K562 (cell line): ENCODE results near the gene GLIS1. TPM values are rescaled to one million over a fixed set of nuclear protein-coding genes. Genes with fewer than 3 reads are reported as not detected.
A peak's percentile ranks its signal among the peaks of the same experiment; 100 is the strongest.

Experiments
- ATAC-seq: fragments of 200-7000 bp; cut with Tn5 transposase; 3 replicates; pipeline ENCODE4 v1.9.1; 2020; ENCODE audit warnings: moderate library complexity
- BruUV-seq: library from RNA; stranded (reverse); fragments of 400-500 nt; replicated peaks from 2 replicates; lab custom pipeline; 2021; lab: Mats Ljungman, UMichigan
- CTCF ChIA-PET: fragments of 300-600 bp; formaldehyde crosslinking; extraction: SDS; loops from one replicate; lab custom pipeline; 2021; ENCODE audit warnings: low intra/inter-chr PET ratio; lab: Yijun Ruan, JAX
- POLR2A ChIA-PET: fragments of 300-600, 350-650 bp; sonication (Branson Sonifier 250); formaldehyde crosslinking; extraction: SDS; loops from one replicate; lab custom pipeline; 2021; ENCODE audit warnings: antibody characterized with exemption, inconsistent platforms; lab: Yijun Ruan, JAX
- DNase-seq, 4 experiments: peaks; one replicate each; pipeline versions ENCODE4 v3.0.0 to v3.0.0-alpha.2; 2011 to 2018; ENCODE audit warnings: low spot score in 3 of 4, mixed read lengths in 3 of 4; ENCODE audit errors: extremely low read depth in 1 of 4
- FAIRE-seq: peaks from 2 replicates; lab custom pipeline; 2011; peaks lifted over from hg19 to GRCh38; lab: Jason Lieb, UNC
- H2AFZ ChIP-seq: 2 replicates; pipeline ENCODE4 v1.6.0; 2011; ENCODE audit warnings: low read depth, low read length, control low read depth, inconsistent platforms
- H3K27ac ChIP-seq: fragments of 200-600 bp; 3 replicates; pipeline ENCODE4 v1.8.0; 2011; ENCODE audit warnings: low read depth, mild to moderate bottlenecking, control low read depth, inconsistent platforms, low read length, moderate library complexity, mixed read lengths; ENCODE audit errors: extremely low read depth
- H3K27me3 ChIP-seq, 2 experiments: fragments of 300-600 bp in 1 of 2; 2 replicates in 1 of 2; 3 replicates in 1 of 2; pipeline versions ENCODE4 v1.6.0 to v1.8.0; 2011; ENCODE audit warnings: inconsistent platforms in 2 of 2, low read length in 2 of 2, mild to moderate bottlenecking in 1 of 2, mixed read lengths in 1 of 2, moderate library complexity in 1 of 2; ENCODE audit not compliant: control insufficient read depth in 2 of 2, insufficient read depth in 2 of 2
- H3K36me3 ChIP-seq: fragments of 300-600 bp; 3 replicates; pipeline ENCODE4 v1.8.0; 2011; ENCODE audit warnings: mild to moderate bottlenecking, low read length, inconsistent platforms; ENCODE audit not compliant: control insufficient read depth, insufficient read depth
- H3K4me1 ChIP-seq, 2 experiments: fragments of 200-600 bp in 1 of 2; replicated peaks in 1 of 2; 2 replicates in 1 of 2; 3 replicates in 1 of 2; pipeline versions ENCODE4 v1.5.1 to v1.8.0; 2011; ENCODE audit warnings: inconsistent platforms in 2 of 2, low read length in 2 of 2, mild to moderate bottlenecking in 1 of 2, mixed read lengths in 1 of 2, moderate library complexity in 1 of 2; ENCODE audit not compliant: control insufficient read depth in 2 of 2, insufficient read depth in 2 of 2
- H3K4me2 ChIP-seq: 2 replicates; pipeline ENCODE4 v1.6.1; 2011; ENCODE audit warnings: low read length, control low read depth, inconsistent platforms, mixed read lengths; ENCODE audit not compliant: insufficient read depth
- H3K4me3 ChIP-seq: fragments of 200-600 bp; sonication (generic), shearing (Covaris generic); 2 replicates; pipeline ENCODE4 v1.5.1; 2016; ENCODE audit warnings: control low read depth, inconsistent platforms
- H3K79me2 ChIP-seq: fragments of 200-600 bp; 3 replicates; pipeline ENCODE4 v1.8.0; 2011; ENCODE audit warnings: low read length, inconsistent platforms; ENCODE audit not compliant: control insufficient read depth, insufficient read depth
- H3K9ac ChIP-seq, 2 experiments: 2 replicates each; pipeline versions ENCODE4 v1.6.0 to v1.6.1; 2011; ENCODE audit warnings: low read depth in 2 of 2, low read length in 2 of 2, control low read depth in 1 of 2, inconsistent platforms in 1 of 2, mild to moderate bottlenecking in 1 of 2, mixed read lengths in 1 of 2; ENCODE audit not compliant: insufficient read depth in 1 of 2
- H3K9me1 ChIP-seq: one replicate; pipeline ENCODE4 v1.6.0; 2011; ENCODE audit warnings: inconsistent platforms, mild to moderate bottlenecking, low read length, moderate library complexity; ENCODE audit not compliant: control insufficient read depth, insufficient read depth
- H3K9me3 ChIP-seq: replicated peaks from 2 replicates; pipeline ENCODE4 v1.5.1; 2011; ENCODE audit warnings: low read depth, low read length, inconsistent platforms; ENCODE audit not compliant: control insufficient read depth, insufficient read depth
- H4K20me1 ChIP-seq: replicated peaks from 2 replicates; pipeline ENCODE4 v1.6.1; 2011; ENCODE audit warnings: low read length, inconsistent platforms, mixed read lengths; ENCODE audit not compliant: control insufficient read depth, insufficient read depth
- AFF1 ChIP-seq, 2 experiments: fragments of 450-650 bp; IDR thresholded peaks; 2 replicates each; pipeline ENCODE4 v1.6.1; 2018; ENCODE audit warnings: mild to moderate bottlenecking in 2 of 2, low read depth in 1 of 2; ENCODE audit not compliant: partially characterized antibody in 2 of 2
- CTCF ChIP-seq, 3 experiments: IDR thresholded peaks in 2 of 3; conservative IDR thresholded peaks in 1 of 3; 2 replicates each; pipeline ENCODE4 v1.5.1; 2011 to 2012; ENCODE audit warnings: low read length in 3 of 3, mild to moderate bottlenecking in 3 of 3, control low read depth in 2 of 3, improper control_type of control experiment in 1 of 3, inconsistent platforms in 1 of 3, low read depth in 1 of 3, mixed read lengths in 1 of 3, moderate library complexity in 1 of 3; ENCODE audit not compliant: insufficient read depth in 2 of 3
- CXXC5 ChIP-seq: fragments of 250-450 bp; sonication (Bioruptor Pico); IDR thresholded peaks from 2 replicates; pipeline ENCODE4 v1.8.0; 2022; ENCODE audit warnings: inconsistent platforms, mild to moderate bottlenecking, moderate library complexity
- SAFB2 ChIP-seq: fragments of 200-400 bp; formaldehyde crosslinking; IDR thresholded peaks from 2 replicates; pipeline ENCODE4 v1.6.1; 2018; ENCODE audit warnings: borderline replicate concordance, low read length, low read depth, moderate library complexity; ENCODE audit not compliant: severe bottlenecking
- STAT5B ChIP-seq: fragments of 250-450 bp; sonication (Bioruptor Pico); IDR thresholded peaks from 2 replicates; pipeline ENCODE4 v1.8.0; 2021; ENCODE audit warnings: mild to moderate bottlenecking, inconsistent platforms
- TEAD4 ChIP-seq, 2 experiments: sonication (generic) in 1 of 2; formaldehyde crosslinking in 1 of 2; IDR thresholded peaks; 2 replicates each; pipeline versions ENCODE4 v1.6.1 to v1.8.0; 2012 to 2022; ENCODE audit warnings: borderline replicate concordance in 1 of 2, inconsistent platforms in 1 of 2, low read length in 1 of 2, mild to moderate bottlenecking in 1 of 2, missing genetic modification reagents in 1 of 2
- ZC3H11A ChIP-seq: IDR thresholded peaks from 2 replicates; pipeline ENCODE4 v1.6.1; 2012; ENCODE audit warnings: low read depth, low read length, improper control_type of control experiment
- WGBS: fragments of 100-300 bp; shearing (Covaris generic); methylation state at CpG from one replicate; pipeline ENCODE4 v1.1.6; 2016; ENCODE audit warnings: low coverage, mixed read lengths; ENCODE audit not compliant: insufficient coverage; ENCODE audit errors: missing lambda C conversion rate; 5-methylcytosine and 5-hydroxymethylcytosine counted together
- in situ Hi-C: fragments of 300-500 bp; cut with MboI; formaldehyde crosslinking; loops from 4 replicates; pipeline ENCODE4 v1.15.0; 2018; ENCODE audit warnings: inconsistent platforms, mixed read lengths
- intact Hi-C: fragments of 100-400 bp; cut with micrococcal nuclease; formaldehyde crosslinking; loops from 2 replicates; pipeline ENCODE4 v1.14.2; 2022
- polyA plus RNA-seq, 8 experiments: library from polyadenylated mRNA; depleted of rRNA in 4 of 8; stranded (reverse) in 5 of 8; unstranded in 3 of 8; fragments of >200 nt; fragmentation: Nextera tagmentation in 2 of 8; fragmentation: Illumina TruSeq in 1 of 8; extraction: Ambion mirVana in 2 of 8; extraction: Trizol in 1 of 8; gene quantifications; 2 replicates each; pipeline versions ENCODE4 v1.2.1 to v1.2.3, GENCODE V29; 2011 to 2014; ENCODE audit warnings: inconsistent platforms in 1 of 8, missing spikeins in 1 of 8
- total RNA-seq, 7 experiments: library from RNA; depleted of rRNA in 6 of 7; stranded (reverse); fragments of >200 nt in 6 of 7; fragmentation: Illumina TruSeq in 2 of 7; extraction: Trizol in 2 of 7; gene quantifications; 2 replicates each; pipeline versions ENCODE4 v1.2.1 to v1.2.3, GENCODE V29; 2011 to 2021; ENCODE audit warnings: low replicate concordance in 1 of 7
- TF ChIP-seq, protein P1 (sequence below), 2 experiments: fragments of 450-650 bp; IDR thresholded peaks; 2 replicates each; pipeline ENCODE4 v1.6.1; 2016
- TF ChIP-seq, protein P2 (sequence below): sonication (generic); formaldehyde crosslinking; IDR thresholded peaks from 2 replicates; pipeline ENCODE4 v1.8.0; 2022; ENCODE audit warnings: missing genetic modification reagents, mild to moderate bottlenecking, borderline replicate concordance
- TF ChIP-seq, protein P3 (sequence below): sonication (generic); formaldehyde crosslinking; IDR thresholded peaks from 2 replicates; pipeline ENCODE4 v1.9.0; 2022; ENCODE audit warnings: mild to moderate bottlenecking, missing genetic modification reagents

The GLIS1 gene
- total and polyA plus RNA-seq, 9 of the 15 experiments (the other 6 are each of a cell fraction or from before 2014, with no cell fraction given), result not detected

DNA sequence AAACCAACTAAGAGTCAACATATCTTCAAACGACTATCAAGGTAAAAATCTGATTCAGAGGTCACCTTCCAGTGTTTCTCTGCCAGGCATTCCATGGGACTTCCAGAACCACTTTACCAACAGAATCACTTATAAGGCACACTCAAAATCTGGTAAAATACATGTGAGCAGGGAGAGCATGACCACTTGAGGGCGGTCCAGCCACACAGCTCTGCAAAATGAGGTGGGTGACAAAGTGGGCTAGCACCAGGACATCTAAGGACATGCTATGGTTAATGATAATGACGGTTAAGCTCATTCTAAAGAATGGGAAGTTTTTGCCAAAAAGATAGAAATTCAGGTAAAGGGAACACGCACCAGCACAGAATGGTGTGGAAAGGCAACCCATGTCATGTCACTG is 24.5 kb upstream of the GLIS1 start:
- H3K9me1 ChIP-seq, result no peaks in the 10 kb centered on the region
- no TSS peak for BruUV-seq
- H3K36me3 ChIP-seq, result peaks cover 35% of the 10 kb centered on the region
- 70% methylated on average over 4 of the region's 4 CpGs for whole genome bisulfite sequencing
- H2AFZ ChIP-seq, result no peak overlapping the region
- no peaks in the 10 kb centered on the region for H3K79me2 ChIP-seq
- H3K9ac ChIP-seq, result no peak overlapping the region
- FAIRE-seq (no peak), ATAC-seq (no peak), DNase-seq (no peak)
- no peak overlapping the region for H3K4me3 ChIP-seq
- in situ Hi-C loops, result no loop called here
- H3K9me3 ChIP-seq, result no peaks in the 10 kb centered on the region
- ChIA-PET CTCF (interaction anchor here (0.5 kb wide), 1 partner anchor 283 kb away, joined by 3 read pairs; no protein-coding TSS in a partner anchor), POLR2A (interaction anchor here (0.6 to 4.2 kb wide), 3 partner anchors 9 to 1148 kb away, joined by 3 to 17 read pairs (median 3); partner anchors contain the start of gene GLIS1)
- H3K4me2 ChIP-seq, result no peak overlapping the region
- no peak overlapping the region for H3K27ac ChIP-seq
- no peaks in the 10 kb centered on the region for H3K27me3 ChIP-seq
- peaks cover 0 to 4% of the 10 kb centered on the region in 2 experiments; a peak in 2 of 5 replicates for H3K4me1 ChIP-seq
- intact Hi-C loops, result loop anchor here (10.0 kb wide), 1 partner anchor 191 kb away; no protein-coding TSS in a partner anchor
- H4K20me1 ChIP-seq, result no peaks in the 10 kb centered on the region
- TF ChIP-seq, protein P1, sequence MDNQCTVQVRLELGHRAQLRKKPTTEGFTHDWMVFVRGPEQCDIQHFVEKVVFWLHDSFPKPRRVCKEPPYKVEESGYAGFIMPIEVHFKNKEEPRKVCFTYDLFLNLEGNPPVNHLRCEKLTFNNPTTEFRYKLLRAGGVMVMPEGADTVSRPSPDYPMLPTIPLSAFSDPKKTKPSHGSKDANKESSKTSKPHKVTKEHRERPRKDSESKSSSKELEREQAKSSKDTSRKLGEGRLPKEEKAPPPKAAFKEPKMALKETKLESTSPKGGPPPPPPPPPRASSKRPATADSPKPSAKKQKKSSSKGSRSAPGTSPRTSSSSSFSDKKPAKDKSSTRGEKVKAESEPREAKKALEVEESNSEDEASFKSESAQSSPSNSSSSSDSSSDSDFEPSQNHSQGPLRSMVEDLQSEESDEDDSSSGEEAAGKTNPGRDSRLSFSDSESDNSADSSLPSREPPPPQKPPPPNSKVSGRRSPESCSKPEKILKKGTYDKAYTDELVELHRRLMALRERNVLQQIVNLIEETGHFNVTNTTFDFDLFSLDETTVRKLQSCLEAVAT (IDR thresholded peaks at IDR 0.05), result no peak
- peak; percentile 9 to 40 (median 16); a peak in 2 of 6 replicates for TF ChIP-seq CTCF (IDR thresholded peaks at IDR 0.05 in 2 of 3, conservative IDR thresholded peaks at IDR 0.05 in 1 of 3; ENCODE audit: insufficient read depth in 2 of 3, low read depth in 1 of 3, low read length in 3 of 3)
- TF ChIP-seq, protein P2, sequence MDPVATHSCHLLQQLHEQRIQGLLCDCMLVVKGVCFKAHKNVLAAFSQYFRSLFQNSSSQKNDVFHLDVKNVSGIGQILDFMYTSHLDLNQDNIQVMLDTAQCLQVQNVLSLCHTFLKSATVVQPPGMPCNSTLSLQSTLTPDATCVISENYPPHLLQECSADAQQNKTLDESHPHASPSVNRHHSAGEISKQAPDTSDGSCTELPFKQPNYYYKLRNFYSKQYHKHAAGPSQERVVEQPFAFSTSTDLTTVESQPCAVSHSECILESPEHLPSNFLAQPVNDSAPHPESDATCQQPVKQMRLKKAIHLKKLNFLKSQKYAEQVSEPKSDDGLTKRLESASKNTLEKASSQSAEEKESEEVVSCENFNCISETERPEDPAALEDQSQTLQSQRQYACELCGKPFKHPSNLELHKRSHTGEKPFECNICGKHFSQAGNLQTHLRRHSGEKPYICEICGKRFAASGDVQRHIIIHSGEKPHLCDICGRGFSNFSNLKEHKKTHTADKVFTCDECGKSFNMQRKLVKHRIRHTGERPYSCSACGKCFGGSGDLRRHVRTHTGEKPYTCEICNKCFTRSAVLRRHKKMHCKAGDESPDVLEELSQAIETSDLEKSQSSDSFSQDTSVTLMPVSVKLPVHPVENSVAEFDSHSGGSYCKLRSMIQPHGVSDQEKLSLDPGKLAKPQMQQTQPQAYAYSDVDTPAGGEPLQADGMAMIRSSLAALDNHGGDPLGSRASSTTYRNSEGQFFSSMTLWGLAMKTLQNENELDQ (CRISPR knock-in tag), result no peak
- TF ChIP-seq ZC3H11A, result no peak
- TF ChIP-seq AFF1 (IDR thresholded peaks at IDR 0.05; ENCODE audit: low read depth in 1 of 2, partially characterized antibody in 2 of 2), result no peak
- TF ChIP-seq SAFB2, result no peak
- TF ChIP-seq TEAD4 (IDR thresholded peaks at IDR 0.05; ENCODE audit: low read length), result no peak
- no peak for TF ChIP-seq TEAD4 (CRISPR knock-in tag; IDR thresholded peaks at IDR 0.05; ENCODE audit: borderline replicate concordance)
- TF ChIP-seq CXXC5 (CRISPR knock-in tag), result no peak
- TF ChIP-seq, protein P3, sequence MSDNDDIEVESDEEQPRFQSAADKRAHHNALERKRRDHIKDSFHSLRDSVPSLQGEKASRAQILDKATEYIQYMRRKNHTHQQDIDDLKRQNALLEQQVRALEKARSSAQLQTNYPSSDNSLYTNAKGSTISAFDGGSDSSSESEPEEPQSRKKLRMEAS, result no peak
- no peak for TF ChIP-seq STAT5B (CRISPR knock-in tag)
